K562 (cell line): Measurements from ENCODE around the gene R3HDM1. TPM values are rescaled to one million over a fixed set of nuclear protein-coding genes. Genes with fewer than 3 reads are reported as not detected.

Experiments
- CBX2 ChIP-seq: fragments of 200-600 bp; sonication (generic); IDR thresholded peaks from one replicate; pipeline ENCODE4 v1.6.1; 2012; ENCODE audit warnings: mild to moderate bottlenecking, low read length, inconsistent platforms; ENCODE audit not compliant: insufficient read depth, poor library complexity, severe bottlenecking
- FOXM1 ChIP-seq, 2 experiments: fragments of 450-650 bp in 1 of 2; sonication (generic) in 1 of 2; formaldehyde crosslinking in 1 of 2; IDR thresholded peaks; 2 replicates each; pipeline versions ENCODE4 v1.6.1 to v1.9.0; 2017 to 2022; ENCODE audit warnings: low read depth in 2 of 2, mild to moderate bottlenecking in 2 of 2, missing genetic modification reagents in 1 of 2, moderate library complexity in 1 of 2
- MAFG ChIP-seq: fragments of 450-650 bp; conservative IDR thresholded peaks from 2 replicates; pipeline ENCODE4 v1.6.1; 2016; ENCODE audit warnings: missing genetic modification characterization, missing compliant biosample characterization
- MAX ChIP-seq: sonication (generic); formaldehyde crosslinking; IDR thresholded peaks from 2 replicates; pipeline ENCODE4 v1.9.0; 2022; ENCODE audit warnings: mild to moderate bottlenecking, missing genetic modification reagents
- NFATC3 ChIP-seq: fragments of 450-650 bp; IDR thresholded peaks from 2 replicates; pipeline ENCODE4 v1.6.1; 2017; ENCODE audit warnings: mild to moderate bottlenecking
- NUFIP1 ChIP-seq: fragments of 450-650 bp; IDR thresholded peaks from 2 replicates; pipeline ENCODE4 v1.6.1; 2018; ENCODE audit not compliant: partially characterized antibody
- POLR2A ChIP-seq: fragments of 450-650 bp; conservative IDR thresholded peaks from 2 replicates; pipeline ENCODE4 v1.6.1; 2016
- RBM39 ChIP-seq: fragments of 200-400 bp; formaldehyde crosslinking; optimal IDR thresholded peaks from 2 replicates; pipeline ENCODE3; 2018; ENCODE audit warnings: low read depth, low read length
- RHOXF2B ChIP-seq: fragments of 250-450 bp; sonication (Bioruptor Pico); conservative IDR thresholded peaks from 2 replicates; pipeline ENCODE4 v1.5.1; 2021
- ZBTB40 ChIP-seq, 2 experiments: fragments of 450-650 bp in 1 of 2; sonication (generic) in 1 of 2; formaldehyde crosslinking in 1 of 2; IDR thresholded peaks; 2 replicates each; pipeline versions ENCODE4 v1.7.1 to v1.9.0; 2016 to 2022; ENCODE audit warnings: inconsistent platforms in 1 of 2, mild to moderate bottlenecking in 1 of 2, missing genetic modification reagents in 1 of 2
- ZNF121 ChIP-seq: sonication (generic); formaldehyde crosslinking; conservative IDR thresholded peaks from 2 replicates; pipeline ENCODE4 v1.8.0; 2022; ENCODE audit warnings: missing genetic modification reagents
- ZNF354B ChIP-seq: fragments of 250-450 bp; sonication (Bioruptor Pico); IDR thresholded peaks from 2 replicates; pipeline ENCODE4 v1.4.0; 2020
- ZNF444 ChIP-seq: fragments of 250-450 bp; sonication (Bioruptor Pico); IDR thresholded peaks from 2 replicates; pipeline ENCODE4 v1.4.0; 2020; ENCODE audit warnings: mild to moderate bottlenecking, moderate library complexity
- polyA plus RNA-seq, 8 experiments: library from polyadenylated mRNA; depleted of rRNA in 4 of 8; stranded (reverse) in 5 of 8; unstranded in 3 of 8; fragments of >200 nt; fragmentation: Nextera tagmentation in 2 of 8; fragmentation: Illumina TruSeq in 1 of 8; extraction: Ambion mirVana in 2 of 8; extraction: Trizol in 1 of 8; gene quantifications; 2 replicates each; pipeline versions ENCODE4 v1.2.1 to v1.2.3, GENCODE V29; 2011 to 2014; ENCODE audit warnings: inconsistent platforms in 1 of 8, missing spikeins in 1 of 8
- total RNA-seq, 7 experiments: library from RNA; depleted of rRNA in 6 of 7; stranded (reverse); fragments of >200 nt in 6 of 7; fragmentation: Illumina TruSeq in 2 of 7; extraction: Trizol in 2 of 7; gene quantifications; 2 replicates each; pipeline versions ENCODE4 v1.2.1 to v1.2.3, GENCODE V29; 2011 to 2021; ENCODE audit warnings: low replicate concordance in 1 of 7

The R3HDM1 gene
- total and polyA plus RNA-seq, 9 of the 15 experiments (the other 6 are each of a cell fraction or from before 2014, with no cell fraction given), result 12.4 to 89.4 (median 31.0) TPM

- TF ChIP-seq MAFG (tag) (no peak), ZBTB40 (IDR thresholded peaks at IDR 0.05) (no peak), ZBTB40 (CRISPR knock-in tag; IDR thresholded peaks at IDR 0.05) (no peak), ZNF354B (CRISPR knock-in tag) (no peak), CBX2 (no peak), NFATC3 (no peak), ZNF444 (no peak), POLR2A (no peak), FOXM1 (IDR thresholded peaks at IDR 0.05; ENCODE audit: low read depth) (no peak), FOXM1 (CRISPR knock-in tag; IDR thresholded peaks at IDR 0.05; ENCODE audit: low read depth) (no peak), RBM39 (no peak), NUFIP1 (no peak), RHOXF2B (CRISPR knock-in tag) (no peak), MAX (no peak), ZNF121 (CRISPR knock-in tag) (no peak)
These were observed 178.7 kb downstream of the R3HDM1 start (continued) for GRCh38 chr2:135709992-135710391.
